ENCODE results near the gene PKHD1.

PKHD1 gene

DNA sequence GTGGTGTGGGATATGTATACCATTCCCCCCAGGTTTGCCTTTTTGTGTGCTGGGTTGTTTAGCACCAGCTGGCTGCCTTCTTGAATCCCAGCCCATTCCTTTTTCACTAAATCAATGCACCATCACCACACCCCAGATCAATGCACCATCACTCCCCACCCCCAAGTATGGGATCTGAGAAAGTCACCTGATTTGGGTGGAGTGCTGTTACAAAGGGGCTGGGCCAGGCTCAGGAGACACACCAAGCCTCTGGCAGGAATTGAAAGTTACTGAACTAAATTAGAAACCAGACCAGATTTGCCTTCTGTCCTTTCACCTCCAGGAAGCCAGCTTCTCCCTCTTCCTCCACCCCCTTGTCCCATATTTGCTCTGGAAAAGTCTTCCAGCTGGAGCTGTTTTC, 19.6 kb upstream of the PKHD1 start:
- no peak for DNase-seq (ENCODE audit: low spot score)

DNA sequence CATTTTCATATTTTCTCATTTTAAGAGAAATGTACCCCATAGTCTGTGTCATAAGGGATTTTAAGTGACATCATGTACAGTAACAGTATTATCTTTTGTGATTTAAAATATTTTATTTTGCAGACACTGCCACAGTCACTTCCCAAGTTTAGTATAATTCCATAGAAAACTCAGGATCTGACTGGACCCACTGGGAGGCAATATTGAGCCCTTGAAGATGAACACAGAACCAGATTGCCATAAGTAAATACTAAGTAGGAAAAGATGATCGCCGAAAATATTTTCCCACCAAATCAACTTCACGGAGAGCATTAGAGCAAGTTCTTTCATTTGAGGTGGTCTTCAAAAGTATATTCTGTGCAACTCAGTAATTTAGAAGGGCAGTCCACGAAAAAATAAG, 17.6 kb upstream of the PKHD1 start:
- no peak for DNase-seq (ENCODE audit: low spot score)

DNA sequence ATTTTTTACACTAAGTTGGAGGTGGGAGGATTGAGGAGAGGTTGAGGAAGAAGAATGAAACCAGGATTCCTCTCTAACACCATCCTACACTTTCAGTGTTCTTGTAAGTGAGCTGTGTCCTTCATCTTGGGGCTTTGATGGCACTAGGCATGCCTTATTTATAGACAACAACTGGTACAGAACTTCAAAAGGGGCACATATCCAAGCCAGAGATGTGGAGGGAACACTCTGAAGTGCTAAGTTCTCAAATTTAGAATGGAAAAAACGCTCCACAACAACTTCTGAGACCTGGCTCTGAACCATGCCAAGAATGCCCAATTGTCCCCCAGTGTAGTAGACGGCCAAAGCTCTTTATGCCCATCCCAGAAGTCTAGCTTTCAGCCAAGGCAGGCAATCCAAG, 16.2 kb upstream of the PKHD1 start:
- no peak for DNase-seq (ENCODE audit: low spot score)

DNA sequence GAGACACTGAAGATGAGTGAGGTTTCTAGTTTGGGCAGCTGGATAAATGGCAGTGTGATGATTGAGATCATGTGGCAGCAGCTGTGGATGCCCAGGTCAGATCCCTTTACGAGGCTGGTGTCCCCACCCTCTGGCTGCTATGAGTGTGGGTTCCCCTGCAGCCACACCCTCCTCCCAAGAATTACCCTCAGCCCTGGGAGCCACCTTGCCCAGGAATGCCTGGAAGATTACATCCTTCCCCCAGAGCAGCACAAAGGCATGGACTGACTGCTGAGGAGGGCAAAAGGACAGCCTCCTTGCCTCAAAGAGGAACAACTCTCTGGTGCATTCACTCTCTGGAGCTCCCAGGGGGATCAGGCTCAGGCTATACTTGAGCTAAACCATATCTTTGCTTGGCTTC, 15.0 kb upstream of the PKHD1 start:
- peak; percentile 17 for DNase-seq (ENCODE audit: low spot score)

DNA sequence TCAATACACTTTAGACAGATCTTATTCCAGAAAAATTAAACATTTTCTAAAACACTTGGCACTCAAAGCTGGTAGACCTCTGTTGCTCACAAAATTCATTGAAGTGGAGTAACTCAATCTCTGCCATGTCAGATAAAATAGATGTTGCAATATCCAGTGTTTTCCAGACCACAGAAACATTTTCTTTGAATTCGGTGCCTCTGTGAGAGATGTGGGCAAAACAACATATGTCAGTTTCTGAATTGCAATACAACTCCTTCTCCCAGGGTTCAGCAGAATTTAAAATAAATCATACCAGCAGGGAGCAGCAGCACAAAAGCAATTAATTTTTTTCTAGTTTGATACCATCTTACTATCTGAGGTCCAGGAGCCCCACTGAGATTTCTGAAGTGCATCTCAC, 11.3 kb upstream of the PKHD1 start:
- DNase-seq (ENCODE audit: low spot score): no peak

DNA sequence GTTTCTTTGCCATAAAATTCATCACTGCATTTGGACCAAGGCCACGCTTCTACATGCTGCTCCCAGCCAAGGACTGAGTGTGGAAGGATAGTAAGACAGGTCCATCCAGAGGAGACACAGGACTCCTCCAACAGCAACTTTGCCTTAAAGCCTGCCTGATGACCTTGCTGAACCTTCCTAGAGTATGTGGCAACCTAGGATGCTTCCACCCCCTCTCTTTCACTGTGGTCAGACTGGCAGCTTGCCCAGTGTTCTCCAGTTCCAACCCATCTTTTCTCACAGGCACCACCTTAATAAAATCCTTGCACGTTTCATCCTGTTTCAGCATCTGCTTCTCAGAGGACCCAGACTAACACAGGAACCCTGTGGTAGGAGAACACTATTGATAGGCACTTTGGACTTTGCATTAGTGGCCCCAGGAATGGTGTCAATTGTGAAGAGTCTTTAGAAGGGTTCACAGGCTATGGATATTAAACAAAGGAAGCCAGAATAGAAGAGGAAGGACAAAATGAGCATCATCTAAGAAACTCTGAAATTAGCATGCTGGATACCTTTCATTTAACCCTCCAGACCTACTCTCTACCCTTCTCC, 2.4 kb upstream of the PKHD1 start:
- no peak for DNase-seq (ENCODE audit: low spot score)

DNA sequence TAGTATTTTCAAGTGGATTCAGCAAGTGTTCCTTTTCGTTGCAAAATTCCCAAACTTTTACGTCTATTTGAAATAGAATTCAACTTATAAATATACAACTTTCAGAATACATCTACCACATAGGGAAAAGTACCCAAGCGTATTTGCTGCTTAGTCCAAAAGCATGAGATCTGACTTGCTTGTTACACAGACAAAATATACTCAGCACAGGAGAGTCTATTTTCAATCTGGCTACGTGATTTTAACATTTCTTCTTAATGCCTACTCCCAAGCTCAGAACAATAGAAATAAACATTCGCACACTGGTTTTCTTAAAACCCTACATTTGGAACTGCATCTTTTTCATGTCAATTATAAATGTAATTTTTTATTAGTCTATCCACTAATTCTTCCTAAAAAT, 672 bp downstream of the PKHD1 start:
- DNase-seq (ENCODE audit: low spot score): no peak

DNA sequence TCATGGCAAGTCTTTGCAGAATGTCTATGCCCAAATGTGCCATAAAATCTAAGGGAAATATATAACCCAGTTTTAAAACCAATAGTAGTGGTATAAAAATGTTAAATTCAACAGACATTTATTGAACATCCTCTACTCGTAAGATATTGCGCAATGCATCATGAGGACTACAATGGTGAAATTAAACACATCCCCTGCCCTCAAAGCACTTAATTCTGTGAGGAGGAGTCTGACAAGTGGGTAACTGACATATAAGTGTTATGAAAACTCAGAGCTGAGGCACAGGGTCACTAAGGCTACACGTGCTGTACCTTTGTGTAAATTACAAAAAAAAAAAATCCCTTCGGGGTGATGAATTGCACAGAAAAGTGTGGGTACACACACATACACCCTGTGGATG, 6.2 kb downstream of the PKHD1 start:
- DNase-seq (ENCODE audit: low spot score): no peak

DNA sequence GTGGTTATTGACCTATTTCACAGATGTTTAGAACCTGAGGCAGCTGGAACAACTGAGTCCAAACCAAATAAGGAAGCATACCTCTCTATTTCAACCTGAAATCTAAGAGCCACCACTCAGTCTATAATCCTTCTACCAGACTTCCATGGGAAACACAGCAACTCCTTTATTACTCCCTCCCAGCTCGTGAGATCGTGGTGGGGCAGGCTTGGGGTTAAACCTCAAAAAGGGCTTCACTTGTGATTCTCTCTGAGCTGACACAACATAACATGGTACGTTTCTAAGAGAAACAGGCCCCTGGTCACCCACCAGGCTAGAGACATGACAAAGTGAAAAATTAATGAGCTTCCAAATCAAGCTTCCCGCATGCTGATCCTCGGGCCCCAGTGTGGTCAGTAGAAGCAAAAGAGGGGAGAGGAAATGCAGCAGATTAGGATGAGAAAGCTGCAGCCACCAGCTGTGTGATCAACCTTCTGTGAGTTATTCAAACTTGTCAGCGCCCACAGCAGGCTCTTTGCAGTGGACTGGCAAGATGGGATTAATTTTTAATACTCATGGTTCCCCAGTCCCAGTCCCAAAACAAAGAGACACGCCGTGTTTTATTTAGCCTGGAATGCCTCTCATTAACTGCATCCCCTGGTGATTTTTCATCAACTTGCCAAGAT, 9.3 kb downstream of the PKHD1 start:
- DNase-seq (ENCODE audit: low spot score): no peak

DNA sequence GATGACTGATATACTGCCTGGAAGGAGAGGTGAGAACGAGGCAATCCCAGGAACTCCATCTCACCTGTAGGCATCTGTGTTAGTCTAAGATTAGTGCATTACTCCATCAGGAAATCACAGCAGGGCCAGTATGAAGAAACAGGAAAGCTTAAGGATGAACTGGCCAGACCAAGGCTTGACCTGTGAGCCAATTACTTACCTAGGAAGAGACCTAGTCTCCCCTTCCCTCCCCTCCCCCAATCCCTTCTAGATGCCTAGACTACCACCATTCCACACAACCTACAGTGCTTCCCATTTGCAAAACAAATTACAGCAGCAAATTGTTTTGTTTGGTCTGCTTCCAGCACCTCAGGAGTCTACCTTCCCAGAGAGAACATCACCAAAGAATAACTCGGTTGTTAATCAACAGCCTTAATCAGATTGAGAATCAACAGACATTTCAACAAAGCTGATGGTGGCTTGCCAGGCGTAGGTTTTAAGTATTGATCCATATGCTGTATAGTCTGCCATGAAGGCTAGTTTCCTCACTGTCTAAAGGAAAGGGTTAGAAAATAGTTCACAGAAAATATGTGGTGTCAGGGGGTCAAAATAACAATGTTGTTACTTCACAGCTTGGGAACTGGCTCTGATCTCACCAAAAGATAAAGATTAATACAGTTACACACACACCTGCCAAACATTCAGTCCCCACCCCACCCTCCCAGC, 10.1 kb downstream of the PKHD1 start:
- DNase-seq (ENCODE audit: low spot score): no peak

DNA sequence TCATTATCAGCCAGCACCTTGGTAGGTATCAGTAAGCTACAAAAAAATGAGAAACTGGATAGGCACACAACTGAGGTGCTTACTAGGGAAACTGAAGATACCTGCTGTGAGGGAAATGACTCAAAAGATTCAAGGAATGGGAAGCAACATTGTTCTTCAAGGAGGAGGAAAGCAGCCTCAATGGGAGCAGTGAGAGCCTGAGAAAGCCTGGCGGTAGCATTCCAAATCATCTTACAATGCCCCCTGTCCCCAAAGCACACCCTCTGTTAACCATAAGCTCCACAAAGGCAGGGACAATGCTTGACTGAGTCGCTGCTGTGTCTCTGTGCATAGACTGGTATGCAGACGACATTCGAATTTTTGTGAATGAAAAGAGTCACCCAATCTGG, 10.6 kb downstream of the PKHD1 start:
- DNase-seq (ENCODE audit: low spot score): no peak

DNA sequence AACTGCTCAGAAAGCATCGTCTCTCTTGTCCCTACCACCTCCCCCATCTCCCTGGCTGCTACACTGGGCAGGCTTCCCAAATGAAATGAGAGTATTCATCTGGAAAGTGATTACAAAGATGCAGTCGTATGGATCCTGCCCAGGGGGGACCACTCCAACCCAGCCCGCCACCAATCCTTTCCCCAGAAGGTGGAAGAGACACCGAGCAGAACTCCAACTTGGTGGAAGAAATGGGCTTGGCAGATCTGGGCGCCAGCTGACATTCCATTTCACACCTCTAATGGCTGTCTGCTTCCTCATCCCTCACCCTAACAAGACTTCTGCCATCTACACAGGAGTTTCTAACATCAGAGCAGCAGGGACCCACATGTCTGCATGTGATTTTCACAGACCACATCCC, 12.7 kb downstream of the PKHD1 start:
- no peak for DNase-seq (ENCODE audit: low spot score)

DNA sequence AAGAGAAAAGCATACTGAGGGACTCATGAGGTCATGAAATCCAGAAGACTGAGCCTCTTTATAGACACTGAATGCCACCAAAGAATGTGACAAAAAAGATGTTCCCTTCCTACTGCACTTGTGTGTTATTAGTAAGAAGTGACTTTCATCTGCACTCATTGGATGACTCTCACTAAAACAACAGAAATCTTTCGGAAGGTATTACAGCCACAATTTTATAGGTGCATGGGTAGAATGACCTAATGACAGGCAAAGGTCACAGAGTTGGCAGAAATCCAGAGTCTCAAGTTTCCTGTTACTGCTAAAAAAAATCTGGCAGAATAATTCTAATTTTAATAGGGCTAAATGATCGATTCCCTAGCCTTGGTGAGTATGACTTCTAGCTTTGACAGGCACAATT, 13.3 kb downstream of the PKHD1 start:
- DNase-seq (ENCODE audit: low spot score): no peak

DNA sequence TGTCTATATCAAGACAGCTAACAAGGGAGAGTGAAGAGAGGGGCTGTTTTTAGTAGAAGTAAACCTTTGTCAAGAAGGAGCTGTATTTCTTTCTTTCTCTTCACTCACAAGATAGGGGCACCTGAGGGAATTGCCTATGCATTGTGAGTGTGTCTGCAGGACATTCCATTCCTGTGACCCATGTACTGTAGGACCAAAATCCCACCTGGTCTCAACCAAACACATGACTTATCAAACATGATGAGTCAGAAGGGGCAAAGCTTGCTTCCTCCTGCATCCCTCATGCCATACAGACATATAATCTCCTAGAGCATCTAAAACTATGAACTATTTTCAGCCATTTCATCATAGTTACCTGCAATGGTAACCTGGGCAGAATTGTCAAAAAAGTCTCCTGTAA, 21.8 kb downstream of the PKHD1 start:
- DNase-seq (ENCODE audit: low spot score): no peak

DNA sequence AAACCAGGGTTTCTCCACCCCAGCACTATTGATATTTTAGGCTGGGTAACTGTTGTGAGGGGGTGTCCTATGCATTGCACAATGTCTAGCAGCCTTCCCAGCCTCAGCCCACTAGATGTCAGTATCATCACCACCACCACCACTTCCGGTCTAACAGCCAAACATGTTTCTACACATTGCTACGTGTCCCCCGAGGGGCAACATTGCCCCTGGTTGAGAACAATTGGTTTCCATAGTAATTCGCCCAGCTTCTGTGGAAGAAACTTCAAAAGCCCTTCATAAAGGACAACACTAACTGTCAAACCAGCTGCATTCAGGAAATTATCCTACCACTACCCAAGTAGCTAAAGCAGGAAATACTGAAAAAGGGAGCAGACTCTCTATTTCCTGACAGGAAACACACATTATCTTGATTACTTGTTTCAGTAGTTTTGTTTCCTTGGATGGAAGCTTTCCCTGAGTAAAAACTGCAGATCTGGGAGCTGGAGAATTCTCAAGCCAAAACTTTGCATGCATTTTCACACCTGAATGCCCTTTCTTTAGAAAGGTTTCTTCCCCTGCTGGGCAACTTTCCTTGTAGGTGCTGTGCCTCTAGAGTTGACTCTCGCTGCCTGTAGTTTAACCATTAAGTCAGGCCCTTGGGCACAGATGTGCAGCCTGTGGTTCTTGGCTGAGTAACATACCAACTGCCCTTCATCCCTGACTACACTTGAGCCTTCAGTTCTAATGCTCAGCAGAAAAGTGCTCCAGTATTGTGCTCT, 23.6 kb downstream of the PKHD1 start:
- no peak for DNase-seq (ENCODE audit: low spot score)

DNA sequence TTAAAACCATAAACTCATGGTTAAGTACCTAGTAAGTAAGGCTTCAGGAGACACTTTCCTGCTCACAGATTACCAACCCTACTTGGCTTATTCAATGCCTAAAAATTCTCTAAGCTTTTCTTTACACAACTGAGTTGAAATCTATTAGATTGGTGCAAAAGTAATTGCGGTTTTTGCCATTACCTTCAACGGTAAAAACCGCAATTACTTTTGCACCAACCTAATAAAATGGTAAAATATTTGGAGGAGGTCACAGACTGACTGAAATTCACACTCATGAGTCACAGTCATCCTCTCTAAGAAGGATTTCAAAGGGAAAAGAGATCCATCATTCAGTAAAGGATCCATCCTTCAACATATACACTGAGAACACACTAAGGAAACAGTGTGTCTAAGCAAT, 25.9 kb downstream of the PKHD1 start:
- DNase-seq (ENCODE audit: low spot score): no peak

DNA sequence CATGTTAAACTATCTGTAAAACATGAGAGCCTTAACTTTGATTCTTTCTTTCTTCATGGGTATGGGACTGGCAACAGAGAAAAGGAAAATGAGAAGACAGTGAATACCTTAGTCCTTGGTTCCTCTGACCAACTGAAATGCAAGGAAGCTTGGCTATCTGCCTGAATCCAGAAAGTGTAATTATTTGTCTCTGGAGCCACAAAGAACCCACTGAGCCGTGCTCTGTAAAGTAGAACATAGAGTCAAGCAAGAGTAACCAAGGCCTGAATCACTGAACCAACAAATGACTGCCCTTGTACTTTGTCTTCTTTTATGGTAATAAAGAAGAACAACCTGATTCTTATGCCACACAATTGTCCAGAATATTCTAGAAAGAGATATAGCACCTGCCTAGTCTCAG, 27.6 kb downstream of the PKHD1 start:
- no peak for DNase-seq (ENCODE audit: low spot score)

DNA sequence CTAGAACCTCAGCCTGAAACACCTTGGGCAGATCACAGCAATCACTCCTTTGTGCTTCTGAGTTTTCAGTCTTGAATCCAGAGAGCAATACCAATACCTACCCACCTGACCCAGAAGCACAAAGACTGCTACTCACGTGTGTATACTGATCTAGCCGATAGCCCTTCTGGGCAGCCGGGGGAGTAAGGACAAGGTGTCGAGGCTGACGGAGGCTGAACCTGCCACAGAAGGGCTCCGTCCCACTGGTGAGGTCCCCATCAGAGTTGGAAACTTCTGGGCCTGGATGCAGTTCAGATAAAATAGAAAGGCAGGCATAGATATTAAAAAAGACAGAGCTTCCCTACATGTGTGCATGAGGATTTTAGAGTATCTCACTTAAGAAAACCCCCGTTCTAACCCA, 32.0 kb downstream of the PKHD1 start:
- DNase-seq (ENCODE audit: low spot score): no peak

DNA sequence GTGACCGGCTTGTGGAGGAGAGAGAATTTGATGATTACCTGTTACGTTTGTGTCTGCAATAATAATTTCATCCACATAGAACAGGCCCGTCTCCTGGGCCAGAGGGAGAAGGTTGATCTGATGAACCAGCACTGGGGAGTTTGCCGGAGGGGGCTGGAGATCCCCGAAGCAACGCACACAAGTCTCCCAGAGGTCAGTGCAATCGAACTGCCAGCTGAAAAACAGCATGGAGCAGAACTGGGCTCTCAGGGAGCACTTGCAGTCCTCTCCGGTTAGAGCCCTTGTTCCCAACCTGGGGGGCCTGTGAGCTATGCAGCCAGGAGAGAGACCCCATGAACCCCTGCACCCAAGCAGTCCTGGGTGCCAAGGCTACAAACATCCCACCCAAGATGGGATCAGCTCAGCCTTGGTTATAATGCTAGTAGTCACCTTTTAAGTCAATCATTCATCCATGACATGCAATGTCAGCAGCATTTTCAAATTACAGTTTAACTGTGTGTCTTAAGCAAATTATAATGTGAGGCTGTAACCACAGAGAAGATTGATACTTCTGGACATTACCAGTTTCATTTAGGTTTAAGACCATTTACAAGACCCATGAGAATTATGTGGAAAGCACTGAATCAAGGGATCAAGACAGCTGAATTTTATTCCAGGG, 34.2 kb downstream of the PKHD1 start:
- no peak for DNase-seq (ENCODE audit: low spot score)

DNA sequence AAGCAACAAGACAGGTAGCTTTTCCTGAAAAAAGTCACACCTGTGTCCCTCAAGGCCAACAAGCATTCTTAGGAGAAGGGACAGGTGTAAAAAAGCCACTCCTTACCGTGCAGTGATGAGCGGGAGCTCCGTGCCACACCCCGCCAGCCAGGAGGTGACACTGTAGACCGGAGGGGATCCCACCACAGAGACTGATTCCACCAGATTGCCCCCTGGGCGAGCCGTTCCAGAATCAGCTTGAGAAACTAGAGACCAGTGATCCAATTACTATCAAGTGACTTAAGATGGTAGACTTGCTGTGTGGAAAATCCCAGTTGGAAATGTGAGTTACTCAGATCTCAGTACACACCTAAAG, 37.4 kb downstream of the PKHD1 start:
- no peak for DNase-seq (ENCODE audit: low spot score)

DNA sequence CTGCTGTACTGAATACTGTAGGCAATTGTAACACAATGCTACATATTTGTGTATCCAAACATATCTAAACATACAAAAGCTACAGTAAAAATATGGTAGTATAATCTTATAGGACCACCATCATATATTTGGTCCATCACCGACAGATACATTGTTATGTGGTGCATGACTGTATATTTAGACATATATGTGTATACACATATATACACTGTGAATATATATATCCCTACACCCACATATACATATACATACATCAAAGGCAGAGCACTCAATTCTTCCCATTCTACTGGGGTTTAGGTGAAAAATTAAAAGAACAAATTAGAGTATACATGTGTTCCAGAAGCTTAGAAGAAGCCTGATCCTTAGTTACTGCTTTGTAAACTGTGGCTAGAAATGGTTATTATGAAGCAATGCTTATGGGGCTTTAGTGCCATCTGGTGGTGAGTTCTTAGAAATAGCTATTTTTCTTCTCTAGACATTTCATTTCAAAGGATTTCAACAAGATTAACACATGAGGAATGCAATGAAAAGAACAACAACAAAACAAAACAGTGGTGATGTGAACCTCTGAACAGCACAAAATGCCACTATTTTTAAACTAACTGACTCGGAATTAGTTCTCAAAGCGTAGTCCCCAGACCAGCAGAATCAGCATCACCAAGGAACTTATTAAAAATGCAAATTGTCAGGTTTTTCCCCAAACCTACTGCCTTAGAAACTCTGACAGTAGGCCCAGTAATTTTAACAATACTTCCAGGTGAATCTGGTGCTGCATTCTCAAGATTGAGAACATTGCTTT, 38.0 kb downstream of the PKHD1 start:
- DNase-seq (ENCODE audit: low spot score): peak; percentile 39

DNA sequence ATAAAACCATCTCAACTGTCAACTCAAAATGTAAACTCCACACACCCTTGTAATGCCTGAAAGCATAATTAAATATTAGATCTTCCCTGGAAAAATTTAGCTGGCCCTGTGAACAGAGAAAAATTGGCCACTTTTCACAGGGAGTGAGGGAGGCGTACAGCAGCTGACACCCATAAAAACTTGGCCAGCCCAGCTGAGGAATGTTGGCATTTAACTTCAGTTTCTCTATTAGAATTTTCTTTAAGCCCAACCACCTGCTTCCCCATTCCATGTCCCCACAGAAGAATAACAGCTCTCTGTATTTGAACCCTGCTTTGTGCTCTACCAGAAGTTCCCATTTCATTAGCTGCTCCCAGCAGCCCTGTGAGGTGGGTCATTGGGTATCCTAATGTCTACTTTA, 41.0 kb downstream of the PKHD1 start:
- peak; percentile 18 for DNase-seq (ENCODE audit: low spot score)
